Adipocyte (in vitro differentiated cells): ENCODE data around the gene THEMIS2.
"Not testable (repeated sequence)": the region's sequence is repeated elsewhere in the genome, so short reads cannot be mapped to it uniquely, and the experiment has no call there.

ENCODE experiments used
- DNase-seq: peaks from one replicate; pipeline ENCODE4 v3.0.0-alpha.2; 2015; ENCODE audit warnings: low read depth
- H3K27me3 ChIP-seq: replicated peaks from 2 replicates; pipeline ENCODE4 v1.7.0; 2013; ENCODE audit warnings: mild to moderate bottlenecking, low read length, moderate library complexity; ENCODE audit not compliant: control insufficient read depth, insufficient read depth
- H3K36me3 ChIP-seq: 2 replicates; pipeline ENCODE4 v1.7.0; 2013; ENCODE audit warnings: low read length, mild to moderate bottlenecking, moderate library complexity; ENCODE audit not compliant: control insufficient read depth, insufficient read depth, severe bottlenecking
- H3K4me1 ChIP-seq: 2 replicates; pipeline ENCODE4 v1.7.0; 2013; ENCODE audit warnings: mild to moderate bottlenecking, low read length, moderate library complexity; ENCODE audit not compliant: control insufficient read depth, insufficient read depth
- H3K4me3 ChIP-seq: 2 replicates; pipeline ENCODE4 v1.7.0; 2013; ENCODE audit warnings: mild to moderate bottlenecking, low read length, moderate library complexity
- H3K9ac ChIP-seq: 2 replicates; pipeline ENCODE4 v1.7.0; 2013; ENCODE audit warnings: mild to moderate bottlenecking, low read length, moderate library complexity
- H3K9me3 ChIP-seq: 2 replicates; pipeline ENCODE4 v1.7.0; 2013; ENCODE audit warnings: mild to moderate bottlenecking, low read length, moderate library complexity; ENCODE audit not compliant: control insufficient read depth

Gene THEMIS2

GRCh38 chr1:27864264-27864895 is 8.0 kb upstream of the THEMIS2 start:
- H3K36me3 ChIP-seq = no peaks in the 10 kb centered on the region
- H3K9me3 ChIP-seq = no peaks in the 10 kb centered on the region
- H3K9ac ChIP-seq = peak overlapping the region; percentile 77
- H3K27me3 ChIP-seq = no peaks in the 10 kb centered on the region
- DNase-seq = no peak
- H3K4me1 ChIP-seq = peaks cover 28% of the 10 kb centered on the region
- H3K4me3 ChIP-seq = no peak overlapping the region

- Histone ChIP-seq H3K27me3 (no peaks in the 10 kb centered on the region), H3K36me3 (no peaks in the 10 kb centered on the region), H3K9ac (no peak overlapping the region), H3K4me1 (peaks cover 28% of the 10 kb centered on the region), H3K4me3 (no peak overlapping the region), H3K9me3 (no peaks in the 10 kb centered on the region)
- no peak for DNase-seq
Observed at GRCh38 chr1:27865821-27866220, 6.5 kb upstream of the THEMIS2 start.

- Histone ChIP-seq H3K4me3 (no peak overlapping the region), H3K9ac (no peak overlapping the region), H3K4me1 (peaks cover 18% of the 10 kb centered on the region), H3K9me3 (no peaks in the 10 kb centered on the region), H3K27me3 (no peaks in the 10 kb centered on the region), H3K36me3 (no peaks in the 10 kb centered on the region)
- no peak for DNase-seq
Observed at GRCh38 chr1:27868556-27868931, 3.8 kb upstream of the THEMIS2 start.

GRCh38 chr1:27868932-27869718 is 3.2 kb upstream of the THEMIS2 start:
- no peak overlapping the region for H3K9ac ChIP-seq
- no peak overlapping the region for H3K4me3 ChIP-seq
- peaks cover 12% of the 10 kb centered on the region for H3K4me1 ChIP-seq
- H3K27me3 ChIP-seq = no peaks in the 10 kb centered on the region
- H3K36me3 ChIP-seq = no peaks in the 10 kb centered on the region
- DNase-seq = no peak
- no peaks in the 10 kb centered on the region for H3K9me3 ChIP-seq

GRCh38 chr1:27869719-27870085 is 2.6 kb upstream of the THEMIS2 start:
- DNase-seq = no peak
- H3K9me3 ChIP-seq = no peaks in the 10 kb centered on the region
- no peaks in the 10 kb centered on the region for H3K36me3 ChIP-seq
- no peak overlapping the region for H3K9ac ChIP-seq
- H3K4me3 ChIP-seq = no peak overlapping the region
- no peaks in the 10 kb centered on the region for H3K27me3 ChIP-seq
- H3K4me1 ChIP-seq = peaks cover 7% of the 10 kb centered on the region

- not testable (repeated sequence) for H3K9ac ChIP-seq, H3K27me3 ChIP-seq, DNase-seq, H3K36me3 ChIP-seq, H3K9me3 ChIP-seq, H3K4me3 ChIP-seq
- peaks cover 11% of the 10 kb centered on the region for H3K4me1 ChIP-seq
Observed at GRCh38 chr1:27871076-27871475, 1.3 kb upstream of the THEMIS2 start.

GRCh38 chr1:27872802-27873551 is 633 bp downstream of the THEMIS2 start:
- H3K4me1 ChIP-seq = peaks cover 11% of the 10 kb centered on the region
- DNase-seq = peak; percentile 28
- H3K36me3 ChIP-seq = peaks cover 4% of the 10 kb centered on the region
- no peaks in the 10 kb centered on the region for H3K9me3 ChIP-seq
- peak overlapping the region; percentile 88 for H3K4me3 ChIP-seq
- H3K9ac ChIP-seq = peak overlapping the region; percentile 87
- H3K27me3 ChIP-seq = no peaks in the 10 kb centered on the region

GRCh38 chr1:27873671-27874384 is 1.5 kb downstream of the THEMIS2 start:
- Histone ChIP-seq H3K9ac (no peak overlapping the region), H3K36me3 (peaks cover 4% of the 10 kb centered on the region), H3K4me1 (peaks cover 11% of the 10 kb centered on the region), H3K4me3 (peak overlapping the region; percentile 88), H3K27me3 (no peaks in the 10 kb centered on the region), H3K9me3 (no peaks in the 10 kb centered on the region)
- no peak for DNase-seq

- no peaks in the 10 kb centered on the region for H3K9me3 ChIP-seq
- no peak for DNase-seq
- H3K4me1 ChIP-seq = peaks cover 11% of the 10 kb centered on the region
- no peaks in the 10 kb centered on the region for H3K27me3 ChIP-seq
- peaks cover 6% of the 10 kb centered on the region for H3K36me3 ChIP-seq
- no peak overlapping the region for H3K4me3 ChIP-seq
- no peak overlapping the region for H3K9ac ChIP-seq
Observed at GRCh38 chr1:27876341-27877114, 4.2 kb downstream of the THEMIS2 start.

- Histone ChIP-seq H3K36me3 (peaks cover 6% of the 10 kb centered on the region), H3K9me3 (no peaks in the 10 kb centered on the region), H3K9ac (no peak overlapping the region), H3K4me1 (peaks cover 11% of the 10 kb centered on the region), H3K27me3 (no peaks in the 10 kb centered on the region), H3K4me3 (no peak overlapping the region)
- DNase-seq = no peak
Observed at GRCh38 chr1:27877115-27877416, 4.7 kb downstream of the THEMIS2 start.
